Activated CD8-positive, alpha-beta memory T cell treated with anti-CD3 and anti-CD28 coated beads, Interleukin-2, amount 50 U/mL, for 4 hours (primary cell): Measurements from ENCODE around the gene HOXB3.

ENCODE experiments used
- DNase-seq: peaks from one replicate; pipeline ENCODE4 v3.0.0-alpha.2; 2020

The HOXB3 gene

DNA sequence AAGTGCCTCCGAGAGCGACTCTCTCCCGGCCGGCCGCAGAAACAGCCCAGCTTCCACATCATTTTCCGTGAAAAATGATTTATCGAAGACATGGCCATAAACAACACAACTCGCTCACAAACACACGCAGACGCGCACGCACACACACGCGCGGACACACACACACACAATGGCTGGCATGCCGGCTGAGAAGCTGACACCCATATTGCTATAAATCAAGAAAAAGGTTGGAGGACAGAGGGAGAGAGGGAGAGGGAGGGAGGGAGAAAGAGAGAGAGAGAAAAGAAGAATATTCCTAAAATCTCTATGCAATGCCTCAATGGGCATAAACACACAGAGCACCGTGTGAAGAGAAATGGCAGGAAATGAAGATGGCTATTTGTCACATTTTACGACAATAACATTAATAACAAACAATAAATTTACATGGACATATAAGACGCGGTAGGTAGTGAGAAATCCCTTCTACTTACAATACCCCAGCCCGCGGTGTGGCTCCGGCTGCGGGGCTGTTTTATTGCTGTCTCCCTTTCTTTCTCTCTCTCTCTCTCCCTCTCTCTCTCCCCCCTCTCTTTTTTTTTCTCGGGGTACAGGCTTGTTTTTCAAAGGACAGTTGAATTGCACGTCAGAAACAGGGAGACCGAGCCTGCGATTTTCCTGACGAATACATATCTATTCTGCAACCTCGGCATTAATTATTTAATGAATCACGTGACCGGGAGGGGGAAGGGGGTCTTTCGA, 21.4 kb downstream of the HOXB3 start:
- no peak for DNase-seq

DNA sequence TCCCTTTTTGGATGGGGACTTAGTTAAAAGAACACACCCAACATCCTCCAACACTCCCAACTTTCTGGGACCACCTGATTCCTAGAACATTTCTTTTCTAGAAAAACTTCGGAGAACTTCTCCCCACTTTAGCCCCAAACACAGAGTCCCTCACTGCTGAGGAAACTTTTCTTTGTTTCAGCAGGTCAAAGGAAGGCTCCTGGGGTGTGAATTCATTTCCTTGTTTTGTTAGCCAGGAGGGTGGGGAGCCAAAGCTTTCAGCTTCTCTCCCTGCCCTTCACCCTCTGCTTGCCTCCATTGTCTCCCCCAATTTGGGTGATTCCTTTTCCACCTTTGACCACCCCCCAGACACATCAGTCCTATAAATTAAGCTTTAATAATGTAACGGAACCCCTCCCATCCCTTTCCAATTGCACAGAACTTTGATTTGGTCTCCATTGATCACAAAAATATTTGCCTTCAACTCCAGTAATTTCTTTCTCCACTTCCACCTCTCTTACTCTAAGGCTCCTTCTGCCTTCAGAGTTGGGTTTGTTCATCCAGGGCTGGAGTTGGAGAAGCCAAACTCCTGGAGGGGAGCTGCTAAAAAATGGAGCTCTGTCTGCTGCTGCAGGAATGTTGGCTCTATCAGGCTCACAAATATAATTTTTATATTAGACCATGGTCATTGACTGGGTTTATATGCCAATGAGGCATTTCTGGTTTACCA, 22.2 kb downstream of the HOXB3 start:
- no peak for DNase-seq

DNA sequence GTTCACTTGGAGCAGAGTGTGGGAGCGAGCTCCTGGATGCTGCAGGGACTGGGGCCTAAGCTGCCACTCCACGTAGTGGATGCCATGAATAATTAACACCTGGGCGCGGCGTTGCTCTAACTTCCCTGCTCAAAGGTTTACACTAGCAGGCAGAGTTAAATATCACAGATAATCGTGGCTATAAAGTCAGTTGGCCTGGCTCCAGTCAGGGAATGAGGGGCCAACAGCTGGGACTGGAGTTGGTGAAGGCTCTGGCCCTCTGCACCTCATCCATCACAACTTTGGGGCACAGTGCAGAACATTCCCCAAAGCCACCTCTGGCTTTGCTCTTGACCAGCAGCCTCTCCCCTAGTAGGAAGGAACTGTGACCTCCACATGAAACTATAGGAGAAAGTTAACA, 22.8 kb downstream of the HOXB3 start:
- DNase-seq: no peak

DNA sequence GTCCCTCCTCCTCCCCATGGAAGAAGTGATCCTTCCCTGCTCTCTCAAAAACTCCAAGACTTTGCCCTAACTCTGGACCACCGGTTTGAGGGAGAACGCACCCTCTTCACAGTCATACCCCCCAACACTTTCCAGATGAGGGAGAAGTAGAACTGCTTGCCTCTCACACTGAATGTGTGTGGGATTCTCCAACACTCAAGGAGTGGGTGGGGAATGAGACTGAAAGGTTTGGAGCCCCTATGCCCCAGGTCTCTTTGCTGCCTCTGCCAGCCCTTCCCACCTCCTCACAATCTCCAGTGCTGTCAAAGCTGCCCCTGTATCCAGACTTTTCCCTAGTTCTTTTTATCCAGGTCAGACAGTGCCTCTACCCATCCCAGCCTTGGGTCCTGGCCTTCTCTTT, 23.3 kb downstream of the HOXB3 start:
- DNase-seq: no peak

DNA sequence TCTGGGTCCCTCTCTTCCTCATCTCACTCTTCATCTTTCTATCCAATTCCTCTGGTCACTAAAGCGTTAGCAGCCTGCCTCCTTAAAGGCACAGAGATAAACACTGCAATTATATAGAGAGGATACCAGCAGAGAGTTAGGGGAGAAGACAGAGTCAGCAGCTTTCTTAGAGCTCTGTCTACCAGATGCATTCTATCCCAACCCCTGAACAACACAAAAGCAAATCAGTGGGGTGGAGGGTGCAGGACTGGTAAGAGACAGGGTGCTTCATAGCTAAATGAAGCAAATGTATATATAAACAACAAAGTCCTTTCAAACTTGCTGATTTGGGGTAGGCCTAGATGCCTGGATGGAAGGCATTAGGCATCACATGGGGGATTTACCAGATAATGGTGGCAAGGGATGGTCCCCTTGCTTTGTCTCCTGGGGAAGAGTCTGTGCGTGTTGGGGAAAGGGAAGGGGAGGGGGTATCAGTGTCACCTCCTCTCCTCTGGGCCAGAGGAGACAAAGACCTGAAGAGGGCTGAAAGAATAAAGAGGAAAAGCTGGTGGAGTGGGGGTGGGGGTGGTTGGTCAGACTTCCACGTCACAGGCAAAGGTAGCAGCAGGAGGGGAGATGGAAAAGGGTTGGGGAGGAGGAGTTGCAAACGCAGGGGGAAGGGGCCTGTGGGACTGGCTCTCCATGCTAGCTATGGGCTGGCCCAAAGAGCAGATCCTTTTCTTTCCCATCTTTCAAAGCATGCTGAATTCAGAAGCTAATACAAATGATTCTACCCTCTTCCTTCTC, 23.9 kb downstream of the HOXB3 start:
- no peak for DNase-seq

DNA sequence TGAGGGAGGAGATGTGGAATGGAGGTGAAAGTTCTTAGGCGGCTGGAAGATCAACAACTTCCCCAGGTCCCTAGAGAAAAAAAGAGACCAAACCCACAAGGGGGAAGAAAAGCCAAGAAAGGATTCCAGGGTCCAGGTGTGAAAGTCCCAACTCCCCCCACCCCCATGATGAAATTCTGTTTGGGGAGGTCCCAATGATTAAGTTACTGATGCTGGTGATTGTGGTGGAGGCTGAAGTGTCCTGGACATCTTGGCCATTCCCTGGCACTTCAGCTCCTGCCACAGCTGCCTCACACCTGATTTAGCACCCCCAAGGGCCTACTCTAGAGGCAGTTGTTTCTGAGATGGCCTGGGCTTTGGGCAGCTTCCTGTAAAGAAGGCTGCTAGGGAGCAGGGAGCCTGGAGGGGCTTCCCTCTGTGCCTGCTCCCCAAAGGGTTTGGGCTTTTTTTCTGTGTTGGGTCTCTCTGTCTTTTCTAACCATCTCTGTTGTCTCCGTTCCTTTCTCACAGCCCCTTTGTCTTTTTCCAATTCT, 25.0 kb downstream of the HOXB3 start:
- DNase-seq: no peak

DNA sequence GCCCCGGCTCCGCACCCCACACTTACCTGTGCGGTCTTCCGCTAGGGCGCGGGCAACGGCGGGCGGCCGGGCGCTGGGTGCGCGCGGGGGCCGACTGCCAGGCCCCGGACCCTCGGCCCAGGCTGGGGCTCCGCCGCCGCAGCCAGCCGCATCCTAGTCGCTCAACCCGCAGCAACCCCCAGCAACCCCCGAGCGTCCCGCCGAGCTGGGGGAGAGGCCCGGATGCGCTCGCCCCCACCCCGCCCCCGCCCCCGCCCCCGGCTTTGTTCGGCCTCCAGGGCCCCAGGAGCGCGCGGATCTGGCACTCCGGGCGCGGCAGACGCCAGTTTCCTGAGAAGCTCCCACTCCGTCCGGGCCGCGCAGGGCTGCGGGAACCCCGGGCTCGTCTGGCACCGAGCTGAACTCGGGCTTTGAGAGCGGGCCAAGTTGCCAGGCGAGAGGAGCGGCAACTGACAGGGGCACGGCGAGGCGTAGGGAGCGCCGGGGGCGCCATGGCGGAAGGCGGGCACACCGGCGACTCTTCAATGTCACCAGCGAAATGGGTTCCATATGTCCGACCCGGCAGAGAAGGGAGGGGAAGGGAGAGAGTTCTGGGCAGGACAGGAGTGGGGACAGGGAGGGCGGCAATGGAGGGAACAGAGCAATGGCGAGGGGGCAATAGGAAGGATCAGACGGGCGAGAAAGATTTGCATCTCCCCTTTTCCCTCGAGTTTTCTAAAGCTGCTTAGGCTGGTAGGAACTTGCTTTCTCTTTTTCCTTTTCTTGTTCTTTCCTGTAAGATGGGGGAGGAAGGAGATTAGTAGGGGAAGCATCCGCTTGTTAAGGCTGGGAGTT, 25.6 kb downstream of the HOXB3 start:
- DNase-seq: no peak

DNA sequence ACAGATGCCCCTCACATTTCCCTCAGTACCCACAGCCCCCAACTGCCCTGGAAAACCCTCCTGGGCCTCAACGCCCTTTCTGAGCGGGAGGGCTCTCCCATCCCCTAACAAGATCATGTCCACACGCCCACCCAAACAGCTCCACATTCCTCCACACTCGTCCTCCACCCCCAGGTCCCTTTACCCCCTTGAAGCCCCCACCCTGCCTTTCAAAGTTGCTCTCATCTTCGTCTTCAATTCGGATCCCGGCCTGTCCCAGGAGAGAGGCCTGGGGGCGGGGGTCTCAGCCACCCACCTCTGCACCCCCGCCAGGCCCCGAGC, 26.2 kb downstream of the HOXB3 start:
- no peak for DNase-seq

DNA sequence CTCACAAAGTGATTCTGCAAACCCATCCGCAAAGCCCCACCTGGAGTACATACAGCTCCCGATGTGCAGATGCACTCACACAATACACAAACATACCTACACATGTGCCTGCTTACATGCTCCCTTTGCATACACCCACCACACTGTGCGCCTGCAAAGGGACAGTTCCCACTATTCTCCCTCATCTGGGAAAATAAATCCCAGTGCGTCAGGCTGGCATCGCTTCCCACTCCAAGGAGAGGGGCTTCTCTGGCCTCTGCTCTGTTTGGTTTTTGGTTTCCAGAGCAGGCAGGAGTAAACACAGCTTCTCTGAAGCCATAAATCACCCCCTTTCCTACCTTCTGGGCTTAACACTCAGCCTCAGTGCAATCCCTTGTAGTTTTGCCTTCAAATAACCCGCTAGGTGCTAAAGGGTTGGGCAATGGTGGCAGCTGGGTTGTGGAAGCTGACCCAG, 26.6 kb downstream of the HOXB3 start:
- no peak for DNase-seq

DNA sequence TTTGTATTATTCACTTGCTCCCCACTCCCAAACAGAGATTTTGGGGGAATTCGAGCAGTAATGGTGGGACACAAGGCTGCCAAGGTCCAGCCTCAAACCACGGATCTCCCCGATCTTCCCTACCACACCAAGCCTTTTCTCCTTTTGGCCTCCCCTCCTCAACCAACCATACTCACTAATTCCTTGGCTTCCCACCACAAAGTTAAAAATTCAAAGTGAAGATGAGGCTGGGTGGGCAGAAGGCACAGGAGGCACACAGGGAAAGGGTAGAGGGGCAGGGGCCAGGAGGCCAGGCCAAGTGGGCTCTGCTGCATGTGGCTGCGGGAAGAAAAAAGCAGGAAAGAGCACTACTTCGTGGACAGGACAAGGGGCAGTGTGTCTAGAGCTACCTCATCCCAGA, 27.1 kb downstream of the HOXB3 start:
- no peak for DNase-seq

DNA sequence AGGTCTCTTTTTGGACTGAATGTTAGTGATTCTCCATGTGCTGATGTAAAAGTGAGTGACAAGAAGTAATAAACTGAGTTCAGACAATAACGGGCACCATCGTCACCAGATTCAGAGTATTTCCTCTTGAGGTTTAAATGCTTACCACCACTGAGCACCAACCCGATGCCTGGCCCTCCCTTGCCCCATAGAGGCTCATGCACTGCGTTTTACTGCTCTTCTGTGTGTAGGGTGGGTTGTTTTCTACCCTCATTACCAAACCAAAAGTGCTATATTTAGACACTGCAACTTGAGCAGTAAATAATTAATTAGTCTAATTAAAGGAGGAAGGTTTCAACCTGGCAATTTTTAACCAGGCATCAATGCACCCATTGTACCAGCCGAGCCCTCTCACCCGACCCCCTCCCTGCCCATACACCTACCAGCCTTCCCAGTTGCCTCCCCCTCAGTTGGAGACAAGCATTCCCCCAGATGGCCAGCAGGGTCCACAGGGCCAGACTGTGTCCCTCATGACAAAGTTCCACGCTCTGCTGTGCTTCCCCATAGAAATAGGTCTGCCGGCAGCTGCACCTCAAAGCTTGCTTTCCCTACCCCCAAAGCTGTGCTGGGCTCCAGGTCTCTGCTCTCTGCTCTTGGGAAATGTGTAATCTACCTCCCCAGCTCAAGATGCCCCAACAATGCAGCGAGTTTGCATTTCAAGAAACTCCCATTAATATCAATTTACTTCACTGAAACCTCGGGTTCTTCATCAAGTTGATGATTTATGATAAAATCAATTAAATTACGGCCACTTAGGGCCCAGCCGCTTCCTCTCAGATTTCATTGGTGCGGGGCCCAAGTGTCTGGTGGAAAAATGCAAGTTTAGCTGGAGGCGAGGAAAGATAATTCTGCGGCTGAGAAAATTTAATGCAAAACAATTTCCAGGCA, 27.9 kb downstream of the HOXB3 start:
- no peak for DNase-seq

DNA sequence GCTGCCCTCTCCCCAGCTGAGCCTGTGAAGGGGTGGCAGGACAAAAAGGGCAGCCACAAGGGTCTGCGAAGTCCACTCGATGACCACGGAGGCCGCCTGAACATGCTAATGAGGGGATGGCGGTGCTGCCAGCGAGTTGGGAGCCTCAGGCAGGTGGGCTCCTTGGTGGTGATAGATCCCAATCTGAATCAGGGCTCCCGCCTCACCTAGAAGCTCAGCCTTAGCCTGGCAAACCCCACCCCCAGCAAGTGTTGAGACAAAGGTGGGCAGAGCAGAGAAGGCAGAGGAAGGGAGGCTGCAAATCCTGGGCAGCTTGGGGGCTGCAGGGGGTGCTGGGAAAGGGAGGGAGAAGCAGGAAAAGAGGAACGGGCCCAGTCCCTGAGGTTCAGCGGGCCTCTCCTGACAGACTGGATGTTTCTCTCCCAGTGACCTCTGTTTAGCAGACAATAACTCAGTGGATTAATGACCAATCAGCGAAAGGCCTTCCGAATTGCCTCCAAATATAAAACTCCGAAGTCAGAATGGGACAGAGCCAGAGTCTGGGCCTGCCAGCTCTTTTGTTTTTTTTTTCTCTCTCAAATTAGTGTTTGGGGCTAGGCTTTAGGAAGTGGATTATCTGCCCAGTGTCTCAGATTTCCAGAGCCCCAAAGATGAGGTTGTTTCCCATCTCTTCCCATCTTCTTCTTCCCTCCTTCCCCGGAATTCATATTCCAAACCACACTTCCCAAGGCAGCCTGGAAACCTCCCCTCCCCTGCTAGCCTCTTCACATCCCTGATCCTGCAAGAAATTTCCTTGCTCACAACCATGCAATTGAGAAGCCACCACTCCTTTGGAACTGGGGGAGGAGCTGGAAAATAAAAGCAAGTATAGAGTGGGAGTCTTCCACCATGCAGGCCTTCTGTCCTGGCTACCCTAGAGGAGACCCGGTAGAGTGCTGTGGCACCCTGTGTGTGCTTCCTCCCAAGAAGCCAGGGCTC, 29.9 kb downstream of the HOXB3 start:
- no peak for DNase-seq

DNA sequence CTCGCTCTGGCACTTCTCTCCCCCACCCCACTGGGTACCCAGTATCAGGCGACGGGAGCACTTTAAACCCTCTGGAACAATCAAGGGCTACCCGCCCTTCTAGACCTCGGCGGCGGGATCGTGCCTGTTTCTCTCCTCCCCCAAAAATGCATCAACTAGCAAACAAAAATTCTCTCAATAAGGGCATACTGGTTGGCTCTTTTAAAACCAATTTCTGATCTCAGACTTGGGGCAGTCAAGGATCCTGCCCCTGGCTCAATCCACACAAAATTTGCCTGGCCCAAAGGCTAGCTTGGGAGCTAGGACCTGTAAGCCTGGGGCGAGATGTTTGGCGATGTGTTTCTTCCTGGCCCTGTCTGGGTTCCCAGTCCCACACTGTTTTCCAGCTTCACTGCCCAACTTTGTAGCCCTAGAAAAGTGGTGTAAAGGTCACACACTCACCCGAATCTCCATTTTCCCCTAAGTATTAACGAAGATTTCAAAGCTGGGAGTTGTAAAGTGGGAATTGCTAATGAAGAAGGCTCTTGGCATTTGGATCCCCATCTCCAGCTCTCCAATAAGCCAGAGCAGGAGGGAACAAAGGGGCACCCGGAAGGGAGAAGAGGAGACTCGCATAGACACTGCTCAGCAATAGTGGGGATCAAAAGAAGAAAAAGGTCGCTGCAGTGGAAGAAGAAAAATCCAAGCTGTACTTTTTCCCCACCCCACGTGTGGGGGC, 30.8 kb downstream of the HOXB3 start:
- no peak for DNase-seq

DNA sequence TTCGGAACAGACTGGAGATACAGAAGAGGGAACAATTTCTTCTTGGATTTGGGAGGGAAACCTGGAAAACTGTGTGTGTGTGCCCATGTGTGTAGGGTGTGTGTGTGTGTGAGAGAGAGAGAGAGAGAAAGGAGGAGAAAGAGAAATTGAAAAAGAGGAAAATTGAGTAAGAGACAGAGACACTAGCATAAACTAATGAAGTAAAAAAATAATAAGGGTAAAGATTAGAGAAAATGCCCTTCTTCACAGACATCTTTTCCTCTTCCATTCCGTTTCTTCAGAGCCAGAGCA, 31.3 kb downstream of the HOXB3 start:
- DNase-seq: no peak

DNA sequence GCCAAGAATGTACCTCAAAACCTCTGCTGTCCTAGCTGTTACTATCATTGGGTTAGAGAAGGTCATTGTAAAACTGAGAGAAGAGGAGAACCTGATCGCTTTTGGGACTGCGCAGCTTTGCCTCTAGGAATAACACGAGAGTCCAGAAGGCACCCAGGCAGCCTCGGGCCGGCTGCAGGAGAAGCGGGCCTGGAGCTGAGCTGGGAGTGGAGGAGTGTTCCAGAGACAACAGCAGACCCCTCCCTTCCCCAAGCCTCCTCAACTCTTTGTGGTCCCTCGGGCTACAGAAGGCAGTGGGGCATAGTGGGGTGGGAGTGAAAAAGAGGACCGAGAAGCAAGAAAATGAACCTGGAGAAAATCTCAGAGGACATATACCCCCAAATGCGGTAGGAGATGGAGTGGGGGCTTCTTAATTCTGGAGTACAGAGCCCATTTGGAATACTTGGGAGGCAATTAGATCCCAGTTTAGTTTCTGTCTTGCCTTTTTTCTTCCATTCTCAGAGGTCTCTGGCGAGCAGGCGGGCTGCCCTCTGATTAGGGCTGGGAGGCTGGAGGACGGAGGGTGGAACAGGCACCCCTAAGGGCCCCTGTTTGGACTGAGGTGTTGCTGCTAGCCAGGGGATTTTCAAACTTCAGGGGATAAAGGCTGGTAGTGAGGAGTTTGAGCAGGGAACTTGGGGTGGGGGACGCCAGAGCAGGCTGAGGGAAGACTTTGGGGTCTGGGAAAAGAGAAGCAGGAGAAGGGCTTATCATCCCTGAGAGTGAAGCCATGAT, 31.8 kb downstream of the HOXB3 start:
- DNase-seq: no peak

DNA sequence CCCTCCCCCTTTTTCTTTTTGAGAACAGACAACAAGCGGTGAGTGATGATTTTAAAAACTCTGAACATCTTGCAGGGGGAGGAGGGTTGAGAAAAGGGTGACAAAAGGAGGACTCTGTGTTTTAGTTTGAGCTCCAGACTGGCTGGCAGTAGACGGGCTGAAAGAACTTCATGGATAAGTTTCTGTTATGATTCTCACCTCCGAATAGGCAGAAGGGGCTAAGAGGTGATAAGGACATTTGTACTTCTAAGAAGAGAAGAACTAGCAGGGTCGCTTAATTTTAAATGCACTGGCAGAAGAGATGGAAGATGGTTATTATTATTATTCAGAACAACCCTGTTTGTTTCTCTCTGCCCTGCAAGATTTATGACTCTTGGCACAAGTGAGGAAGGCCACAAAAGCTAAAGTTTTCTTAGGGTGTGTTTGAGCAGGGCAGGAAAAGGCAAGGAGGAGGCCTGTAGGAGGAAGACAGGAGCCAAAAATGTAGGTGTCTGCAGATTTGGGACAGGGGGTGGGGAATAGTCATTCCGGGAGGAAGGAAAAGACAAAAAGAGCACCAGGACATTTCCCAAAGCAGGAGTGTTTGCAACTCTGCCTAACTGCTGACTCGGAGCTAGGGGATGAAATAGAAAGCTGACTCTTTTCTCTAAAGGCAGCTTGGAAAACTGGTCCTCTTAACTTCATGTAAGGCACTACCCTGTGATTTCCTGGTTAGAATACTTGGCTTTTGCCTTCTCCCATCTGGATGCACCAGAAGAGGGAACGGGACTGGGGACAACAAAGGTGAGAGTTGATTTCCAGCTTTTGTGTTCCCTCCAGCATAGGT, 33.3 kb downstream of the HOXB3 start:
- DNase-seq: no peak

DNA sequence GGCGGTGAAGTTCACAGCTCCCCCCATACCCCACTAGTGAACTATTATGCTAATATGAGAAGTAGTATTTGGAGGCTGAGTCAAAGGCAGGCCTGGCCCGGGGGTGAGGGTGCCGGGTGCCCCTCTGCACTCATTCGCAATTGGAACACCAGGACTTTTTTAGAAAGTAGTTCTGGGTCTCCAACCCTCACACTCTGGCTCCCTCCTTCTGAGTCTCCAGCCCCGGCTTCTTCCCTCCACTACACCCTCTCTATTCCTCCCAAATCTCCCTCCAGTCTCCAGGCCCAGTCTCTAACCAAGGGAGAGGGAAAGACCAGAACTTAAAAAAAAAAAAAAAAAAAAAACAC, 33.8 kb downstream of the HOXB3 start:
- DNase-seq: no peak
